ENCODE data around the gene PLCH2.

DNA sequence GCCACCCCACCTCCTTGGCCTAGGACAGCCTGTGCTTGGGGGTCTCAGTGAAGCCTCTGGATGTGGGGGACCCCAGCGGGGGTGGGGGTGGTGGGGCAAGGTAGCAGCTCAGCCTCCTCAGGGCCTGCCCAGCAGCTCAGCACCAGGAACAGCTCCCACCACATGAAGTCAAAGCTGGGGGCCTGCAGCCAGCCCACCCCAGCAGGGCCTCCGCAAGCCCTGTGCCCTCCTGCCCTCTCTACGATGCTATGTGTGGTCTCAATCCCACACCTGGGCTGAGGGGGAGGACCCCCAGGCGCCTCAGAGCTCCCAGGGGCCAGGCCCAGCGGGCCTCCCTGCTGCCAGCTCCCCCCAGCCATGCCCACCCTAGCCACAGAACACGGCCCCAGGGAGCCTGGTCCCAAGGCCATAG lies 31.7 kb downstream of the PLCH2 start:
- no peak for TF ChIP-seq GATA2 (IDR thresholded peaks at IDR 0.05; ENCODE audit: low read depth, low read length)
- no peak for TF ChIP-seq GATA3 (IDR thresholded peaks at IDR 0.05; ENCODE audit: low read depth, low read length)

All from SH-SY5Y (cell line).